ENCODE results near the gene CEP76.

Gene CEP76, protein sequence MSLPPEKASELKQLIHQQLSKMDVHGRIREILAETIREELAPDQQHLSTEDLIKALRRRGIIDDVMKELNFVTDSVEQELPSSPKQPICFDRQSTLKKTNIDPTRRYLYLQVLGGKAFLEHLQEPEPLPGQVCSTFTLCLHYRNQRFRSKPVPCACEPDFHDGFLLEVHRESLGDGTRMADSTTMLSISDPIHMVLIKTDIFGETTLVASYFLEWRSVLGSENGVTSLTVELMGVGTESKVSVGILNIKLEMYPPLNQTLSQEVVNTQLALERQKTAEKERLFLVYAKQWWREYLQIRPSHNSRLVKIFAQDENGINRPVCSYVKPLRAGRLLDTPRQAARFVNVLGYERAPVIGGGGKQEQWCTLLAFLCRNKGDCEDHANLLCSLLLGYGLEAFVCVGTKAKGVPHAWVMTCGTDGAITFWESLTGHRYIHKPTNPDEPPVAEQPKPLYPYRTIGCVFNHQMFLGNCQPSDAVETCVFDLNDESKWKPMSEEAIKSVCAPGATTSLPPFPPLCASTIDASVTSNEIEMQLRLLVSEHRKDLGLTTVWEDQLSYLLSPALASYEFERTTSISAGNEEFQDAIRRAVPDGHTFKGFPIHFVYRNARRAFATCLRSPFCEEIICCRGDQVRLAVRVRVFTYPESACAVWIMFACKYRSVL

GRCh38 chr18:12702221-12703095 is at the start of gene CEP76, which contains the start of gene PSMG2:
TSS of gene CEP76 (minus strand) at chr18:12702723. CDS start at chr18:12702548, 175 bp downstream.
TSS of gene PSMG2 (plus strand) at chr18:12703042. CDS start at chr18:12703108, 66 bp downstream.
- DNase-seq (ENCODE audit: low read depth) = peak; percentile 55

DNA sequence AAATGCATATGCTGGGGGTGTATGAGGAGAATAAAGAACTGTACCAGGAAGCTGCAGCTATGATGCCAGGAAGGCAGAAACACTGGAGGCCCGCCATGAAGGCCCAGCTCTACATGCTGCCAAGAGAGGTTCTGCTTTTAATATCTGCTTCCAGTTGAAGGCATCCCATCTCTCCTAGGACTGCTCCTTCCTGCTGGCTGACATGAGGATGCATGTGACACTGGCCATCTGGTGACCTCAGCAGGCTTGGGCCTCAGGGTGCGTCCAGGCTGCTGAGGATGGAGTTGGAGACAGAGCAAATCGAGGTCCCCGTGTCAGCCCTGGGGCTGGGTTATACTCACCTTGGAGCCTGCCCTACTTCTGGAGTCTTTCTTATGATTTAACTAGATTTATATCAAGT is 49.4 kb upstream of the CEP76 start:
- no peak for DNase-seq (ENCODE audit: low read depth)

DNA sequence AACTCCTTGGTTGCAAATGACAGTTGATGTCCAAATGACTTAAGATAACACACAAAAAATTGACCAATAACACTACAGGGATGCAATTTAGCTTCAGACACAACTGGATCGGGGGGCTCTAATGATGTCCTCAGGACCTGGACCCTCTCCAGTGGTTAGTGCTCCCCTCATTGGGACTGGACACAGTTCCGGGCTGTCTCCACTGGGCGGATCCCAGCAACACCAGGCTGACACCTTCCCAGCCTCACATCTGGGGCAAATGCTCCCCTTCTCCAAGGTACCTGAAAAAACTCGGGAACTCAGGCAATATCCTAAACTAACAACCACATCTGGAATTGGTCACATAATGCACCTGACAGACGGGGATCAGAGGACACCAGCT is 49.0 kb upstream of the CEP76 start:
- DNase-seq (ENCODE audit: low read depth) = no peak

DNA sequence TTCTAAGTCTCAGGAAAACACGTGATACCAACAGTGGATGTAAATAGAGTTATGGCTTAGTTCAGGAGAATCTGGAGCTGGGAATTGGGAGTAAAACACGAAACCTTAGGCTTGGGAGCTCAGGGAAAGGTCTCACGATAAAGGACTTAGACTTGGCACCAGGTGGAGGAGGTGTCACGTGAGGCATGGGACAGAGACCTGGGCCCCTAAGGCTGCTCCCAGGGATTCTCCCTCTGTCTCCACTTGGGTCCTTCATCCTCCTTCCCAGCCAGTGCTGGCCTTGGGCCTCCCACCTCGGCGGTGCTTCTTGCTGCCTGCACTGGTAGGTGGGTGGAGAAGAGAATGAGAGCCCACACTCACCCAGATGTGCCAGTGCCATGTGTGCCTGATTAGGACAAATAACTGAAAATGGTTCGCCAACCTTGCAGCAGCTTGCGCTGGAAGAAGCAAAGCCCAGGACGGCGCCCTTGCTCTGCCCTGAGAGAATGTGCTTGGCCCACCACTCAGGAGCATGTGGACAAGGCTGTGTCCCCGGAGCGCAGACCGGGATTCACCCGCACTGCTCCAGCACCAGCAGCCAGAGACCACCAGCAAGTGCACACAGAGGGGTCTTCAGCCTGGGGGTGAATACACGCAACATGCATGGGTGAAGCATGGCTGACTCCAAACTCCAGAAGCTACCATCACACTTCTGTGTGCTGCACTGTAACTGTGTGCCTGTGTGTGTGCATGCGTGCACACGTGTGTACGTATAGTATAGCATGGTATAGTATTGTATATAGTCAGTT is 48.4 kb upstream of the CEP76 start:
- no peak for DNase-seq (ENCODE audit: low read depth)

DNA sequence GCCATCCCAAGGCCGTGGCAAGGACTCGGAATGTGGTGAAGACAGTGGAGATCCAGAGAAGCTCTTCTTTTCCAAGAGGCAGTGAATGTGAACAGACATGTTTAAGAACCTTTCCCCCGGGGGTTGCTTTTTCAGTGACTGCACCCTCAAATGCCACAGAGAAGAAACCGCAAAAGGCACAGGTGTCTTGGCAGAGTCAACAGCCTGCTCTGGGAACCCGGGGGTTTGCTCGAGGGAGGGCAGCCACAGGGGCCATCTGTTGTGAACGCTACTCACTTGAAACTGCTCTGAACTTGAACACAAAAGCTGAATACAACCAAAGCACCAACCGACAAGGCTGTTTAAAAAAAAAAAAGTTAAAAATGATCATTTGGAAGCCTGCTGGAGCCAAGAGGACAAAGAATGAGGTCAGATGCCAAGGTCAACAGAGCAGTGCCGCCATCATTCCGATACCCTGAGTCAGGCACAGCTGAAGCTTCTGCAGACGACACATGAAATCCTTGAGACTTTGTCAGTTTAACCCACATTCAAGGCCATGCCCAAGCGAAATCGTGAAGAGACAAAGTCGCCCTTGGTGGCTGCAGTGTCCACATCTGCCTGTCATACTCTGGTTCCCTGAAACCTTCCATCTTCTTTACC is 47.7 kb upstream of the CEP76 start:
- no peak for DNase-seq (ENCODE audit: low read depth)

DNA sequence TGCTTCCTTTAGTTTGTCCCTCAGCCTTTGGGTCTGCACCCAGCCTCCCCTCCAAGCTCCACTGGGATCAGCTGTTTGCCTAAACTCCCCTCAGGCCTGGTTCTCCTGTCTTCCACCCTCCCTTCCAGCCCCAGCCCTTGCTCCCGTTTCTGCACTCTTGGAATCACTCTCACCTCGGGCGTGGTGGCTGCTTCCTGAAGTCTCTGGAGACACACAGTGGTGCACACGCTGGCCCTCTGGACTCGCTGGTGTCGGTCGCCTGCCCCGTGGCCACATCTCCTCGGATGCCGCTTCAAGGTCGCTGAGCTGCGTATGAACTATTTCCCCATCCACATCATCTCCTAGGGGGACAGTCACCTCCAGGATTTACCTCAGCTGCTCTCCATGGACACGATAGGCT is 46.6 kb upstream of the CEP76 start:
- DNase-seq (ENCODE audit: low read depth) = no peak

- DNase-seq (ENCODE audit: low read depth) = no peak
These were observed 46.1 kb upstream of the CEP76 start for GRCh38 chr18:12748671-12749070.

DNA sequence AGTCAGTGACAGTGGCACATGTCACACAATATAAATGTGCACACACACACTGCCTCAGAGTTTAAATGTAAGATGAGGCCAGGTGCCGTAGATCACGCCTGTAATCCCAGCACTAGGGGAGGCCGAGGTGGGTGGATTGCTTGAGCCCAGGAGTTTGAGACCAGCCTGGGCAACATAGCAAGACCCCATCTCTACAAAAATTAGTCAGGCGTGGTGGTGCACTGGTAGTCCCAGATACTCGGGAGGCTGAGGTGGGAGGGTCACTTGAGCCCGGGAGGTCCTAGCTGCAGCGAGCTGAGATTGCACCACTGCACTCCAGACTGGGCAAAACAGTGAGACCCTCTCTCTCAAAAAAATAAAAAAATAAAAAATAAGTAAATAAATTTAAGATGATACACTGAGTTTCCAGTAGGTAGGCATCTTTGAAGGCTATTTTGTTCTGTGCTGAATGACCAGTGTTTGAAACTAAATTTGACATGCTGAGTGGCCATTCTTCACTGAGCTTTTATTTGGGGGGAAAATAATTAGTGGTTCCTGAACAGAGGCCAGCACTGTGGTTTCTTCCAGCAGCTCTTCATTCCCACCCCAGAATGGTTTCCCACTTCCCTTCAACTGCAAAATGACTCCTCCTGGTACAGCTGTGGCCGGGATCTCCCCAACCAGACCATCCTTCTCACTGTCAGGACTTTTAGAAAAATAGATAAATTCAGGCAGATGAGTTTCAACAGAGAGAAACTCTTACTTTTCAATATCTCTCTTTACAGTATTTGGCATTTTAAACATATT is 45.2 kb upstream of the CEP76 start:
- no peak for DNase-seq (ENCODE audit: low read depth)

- DNase-seq (ENCODE audit: low read depth) = no peak
These were observed 42.7 kb upstream of the CEP76 start for GRCh38 chr18:12745095-12745795.

- DNase-seq (ENCODE audit: low read depth) = no peak
These were observed 41.6 kb upstream of the CEP76 start for GRCh38 chr18:12744103-12744502.

GRCh38 chr18:12742453-12742852 is 39.9 kb upstream of the CEP76 start:
- DNase-seq (ENCODE audit: low read depth) = no peak

DNA sequence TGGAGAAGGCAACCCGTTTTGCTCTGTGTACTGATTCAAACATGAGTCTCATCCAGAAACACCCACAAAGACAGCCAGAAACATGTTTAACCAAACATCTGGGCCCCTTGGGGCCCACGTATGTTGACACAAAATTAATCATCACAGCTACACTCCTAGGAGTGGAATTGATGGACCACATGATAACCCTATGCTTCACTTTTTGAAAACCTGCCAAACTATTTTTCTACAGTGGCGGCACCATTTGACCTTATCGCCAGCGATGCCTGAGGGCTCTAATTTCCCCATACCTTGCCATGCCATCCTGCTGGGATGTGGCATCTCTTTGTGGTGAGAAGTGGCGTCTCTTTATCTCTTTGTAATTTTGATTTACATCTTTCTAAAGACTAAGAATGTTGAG is 38.8 kb upstream of the CEP76 start:
- no peak for DNase-seq (ENCODE audit: low read depth)

DNA sequence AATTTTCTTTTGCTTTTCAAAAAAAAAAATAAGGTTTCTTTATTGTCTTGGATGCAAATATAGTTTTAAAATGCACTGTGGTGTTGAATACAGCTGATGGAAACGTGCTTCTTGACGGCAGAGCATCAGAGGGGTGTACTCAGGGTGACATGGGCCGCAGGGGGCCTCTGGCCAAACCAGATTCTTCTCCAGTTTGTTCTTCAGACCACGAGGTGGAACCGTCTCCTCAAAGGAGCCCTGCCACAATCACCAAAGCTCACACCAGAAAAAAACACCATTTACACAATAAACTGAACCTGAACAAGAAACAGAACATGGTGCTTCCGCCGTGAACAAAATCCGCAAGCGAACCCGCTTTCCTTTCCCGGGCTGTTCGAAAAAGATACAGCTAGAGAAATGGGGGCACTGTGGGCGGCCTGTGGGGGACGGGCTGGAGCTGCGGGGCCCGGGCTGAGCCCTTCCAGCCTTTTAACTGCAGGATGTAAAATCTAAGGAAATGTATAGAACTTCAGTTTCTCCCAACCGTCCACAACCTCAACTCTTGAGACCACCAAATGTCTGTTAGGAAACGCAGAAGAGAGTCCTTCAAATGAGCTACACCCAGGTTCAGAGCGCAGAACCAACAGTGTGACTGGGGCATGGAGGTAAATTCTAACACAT is 34.9 kb upstream of the CEP76 start:
- no peak for DNase-seq (ENCODE audit: low read depth)

DNA sequence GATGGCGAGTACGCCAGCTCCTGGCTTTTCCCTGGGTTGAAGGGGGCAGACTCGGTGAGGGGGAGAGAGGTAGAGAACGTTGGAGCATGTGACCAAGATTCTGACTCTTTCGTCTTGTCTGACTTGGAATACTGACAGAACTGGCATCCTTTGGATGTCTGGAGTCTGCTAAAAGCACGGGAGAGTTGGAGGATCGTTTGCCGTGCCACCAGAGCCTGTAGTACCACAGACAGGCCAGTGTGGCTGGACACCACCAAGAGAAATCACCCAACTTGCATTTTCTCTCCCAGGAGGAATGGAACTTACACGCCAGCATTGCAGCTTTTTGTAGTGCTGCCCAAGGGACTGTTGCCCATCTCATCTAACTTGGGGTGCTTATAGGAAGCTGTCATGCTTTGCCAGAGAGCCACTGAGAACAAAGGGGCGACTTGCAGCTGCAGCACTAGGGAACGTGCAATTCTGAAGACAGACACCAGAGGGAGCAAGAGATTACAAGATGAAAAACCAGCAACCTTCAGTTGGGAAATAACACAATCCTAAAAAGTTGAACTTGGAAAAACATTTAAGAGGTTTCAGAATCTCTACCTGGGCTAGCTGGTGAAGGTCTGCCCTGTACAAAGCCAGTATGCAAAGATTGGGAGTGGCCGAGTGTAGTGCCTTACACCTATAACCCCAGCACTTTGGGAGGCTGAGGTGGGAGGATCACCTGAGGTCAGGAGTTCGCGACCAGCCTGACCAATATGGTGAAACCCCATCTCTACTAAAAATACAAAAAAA is 24.4 kb upstream of the CEP76 start:
- no peak for DNase-seq (ENCODE audit: low read depth)

- DNase-seq (ENCODE audit: low read depth) = no peak
These were observed 23.8 kb upstream of the CEP76 start for GRCh38 chr18:12726331-12726730.

DNA sequence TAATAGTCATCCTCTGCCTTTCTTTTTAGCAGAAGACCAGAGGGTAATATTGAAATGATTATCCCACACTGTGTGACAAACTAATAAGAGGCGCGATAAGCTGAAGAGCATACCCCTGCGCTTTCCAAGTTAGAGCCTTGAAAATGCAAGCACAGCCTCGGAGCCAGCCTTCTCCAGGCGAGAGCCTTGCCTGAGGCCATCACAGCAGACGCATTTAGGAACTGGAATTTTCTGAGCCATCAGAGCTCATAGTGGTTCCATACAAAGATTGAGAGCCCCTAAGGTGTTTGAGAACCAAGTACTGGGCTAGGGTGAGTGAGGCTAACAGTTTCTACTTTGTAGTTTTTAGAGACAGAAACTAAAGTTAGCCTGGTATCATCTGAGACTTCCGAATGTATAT is 20.2 kb upstream of the CEP76 start:
- DNase-seq (ENCODE audit: low read depth) = no peak

DNA sequence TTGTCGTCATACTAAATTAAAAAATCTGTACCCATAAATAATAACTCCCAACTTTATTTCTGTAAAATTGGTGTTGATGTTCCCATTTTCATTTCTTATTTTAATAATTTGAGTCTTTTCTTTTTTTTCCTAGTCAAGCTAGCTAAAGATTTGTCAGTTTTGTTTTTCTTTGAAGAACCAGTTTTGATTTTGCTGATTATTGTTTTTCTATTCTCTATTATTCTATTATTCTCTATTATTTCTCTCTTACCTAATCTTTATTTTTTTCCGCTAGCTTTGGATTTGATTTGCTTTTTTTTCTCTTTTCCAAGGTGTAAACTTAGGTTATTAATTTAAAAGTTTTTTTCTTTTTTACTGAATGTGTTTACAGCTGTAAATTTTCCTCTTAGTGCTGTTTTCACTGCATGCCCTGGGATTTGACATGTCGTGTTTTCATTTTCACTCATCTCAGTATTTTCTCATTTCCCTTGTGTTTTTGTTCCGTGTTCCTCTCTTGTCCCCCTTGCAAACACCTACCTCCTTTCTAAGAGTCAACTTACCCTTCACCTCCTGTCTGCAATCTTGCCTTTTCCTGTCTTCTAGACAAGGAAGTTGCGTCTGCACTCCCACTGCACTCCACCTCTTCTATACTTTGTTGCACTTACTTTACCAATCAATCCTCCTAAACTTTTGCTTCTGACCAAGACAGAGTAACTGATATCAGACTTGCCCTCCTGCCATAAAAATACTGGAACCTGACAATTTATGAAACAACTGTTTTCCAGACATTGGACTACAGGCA is 19.2 kb upstream of the CEP76 start:
- DNase-seq (ENCODE audit: low read depth) = no peak

GRCh38 chr18:12711446-12711845 is 8.9 kb upstream of the CEP76 start:
- DNase-seq (ENCODE audit: low read depth) = no peak
